GM18505 (cell line): ENCODE data around the gene ALKBH8.

Source experiments
- ATAC-seq: cut with Tn5 transposase; IDR thresholded peaks from one replicate; pipeline ENCODE4 v1.9.1; 2021; ENCODE audit not compliant: unreplicated experiment
- POLR2A ChIP-seq: IDR thresholded peaks from 4 replicates; pipeline ENCODE4 v1.6.1; 2011; ENCODE audit warnings: borderline replicate concordance; ENCODE audit not compliant: insufficient read depth, insufficient read length; ENCODE audit errors: extremely low read depth

ALKBH8 gene

GRCh38 chr11:107457558-107458271 lies 107.8 kb downstream of the ALKBH8 start, which contains the start of gene CWF19L2:
CWF19L2 (minus strand) TSS chr11:107457825; CDS start chr11:107457816, 9 bp downstream.
- peak; percentile 93 for TF ChIP-seq POLR2A
- ATAC-seq: peak; percentile 97

- no peak for TF ChIP-seq POLR2A
- ATAC-seq: peak; percentile 38
These were observed 108.4 kb downstream of the ALKBH8 start for GRCh38 chr11:107457205-107457557.

- no peak for ATAC-seq
- no peak for TF ChIP-seq POLR2A
These were observed 111.8 kb downstream of the ALKBH8 start for GRCh38 chr11:107453594-107454286.
